Measurements from ENCODE around the gene SPDYE17. TPM values are rescaled to one million over a fixed set of nuclear protein-coding genes. Genes with fewer than 3 reads are reported as not detected.
"Not testable (repeated sequence)": the region's sequence is repeated elsewhere in the genome, so short reads cannot be mapped to it uniquely, and the experiment has no call there.

Gene SPDYE17
- polyA plus RNA-seq, 1 of the 3 experiments (the other 2 are of a cell fraction) = not detected

DNA sequence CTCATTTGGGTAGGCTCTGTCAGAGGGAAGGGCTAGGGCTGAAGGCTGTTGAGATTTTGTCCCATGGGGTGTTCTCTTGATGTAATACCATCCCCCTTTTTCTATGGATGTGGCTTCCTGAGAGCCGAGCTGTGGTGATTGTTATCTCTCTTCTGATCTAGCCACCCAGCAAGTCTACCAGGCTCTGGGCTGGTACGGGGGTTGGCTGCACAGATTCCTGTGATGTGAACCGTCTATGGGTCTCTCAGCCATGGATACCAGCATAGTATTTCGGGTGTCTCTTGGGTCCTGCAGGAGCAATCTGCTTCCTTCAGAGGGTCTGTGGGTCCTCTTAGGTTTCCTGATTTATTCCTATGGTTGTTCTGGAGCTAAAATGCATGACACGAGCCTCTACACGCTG is 38.9 kb upstream of the SPDYE17 start:
- H3K9me2 ChIP-seq; CTCF ChIA-PET; DNase-seq; H3K27me3 ChIP-seq (ENCODE audit: insufficient read depth); H3K9me3 ChIP-seq; H3K36me3 ChIP-seq (replicated peaks in 1 of 2; ENCODE audit: control insufficient read depth in 1 of 2, insufficient read depth in 2 of 2, low read length in 1 of 2); H4K20me1 ChIP-seq (ENCODE audit: insufficient read depth); H3K4me1 ChIP-seq (ENCODE audit: control insufficient read depth in 1 of 2, insufficient read depth in 2 of 2, low read depth in 1 of 2, low read length in 1 of 2); H3K27ac ChIP-seq (ENCODE audit: low read depth in 2 of 2, low read length in 1 of 2); POLR2A ChIA-PET; H3K4me3 ChIP-seq (ENCODE audit: low read depth in 2 of 2, low read length in 1 of 2); H3F3A ChIP-seq (replicated peaks; ENCODE audit: insufficient read depth); H3K79me2 ChIP-seq (ENCODE audit: insufficient read depth); H2AFZ ChIP-seq (ENCODE audit: low read depth); H3K4me2 ChIP-seq; H3K9ac ChIP-seq: not testable (repeated sequence)
- WGBS (ENCODE audit: low lambda C conversion rate) = 91% methylated on average over 6 of the region's 6 CpGs

DNA sequence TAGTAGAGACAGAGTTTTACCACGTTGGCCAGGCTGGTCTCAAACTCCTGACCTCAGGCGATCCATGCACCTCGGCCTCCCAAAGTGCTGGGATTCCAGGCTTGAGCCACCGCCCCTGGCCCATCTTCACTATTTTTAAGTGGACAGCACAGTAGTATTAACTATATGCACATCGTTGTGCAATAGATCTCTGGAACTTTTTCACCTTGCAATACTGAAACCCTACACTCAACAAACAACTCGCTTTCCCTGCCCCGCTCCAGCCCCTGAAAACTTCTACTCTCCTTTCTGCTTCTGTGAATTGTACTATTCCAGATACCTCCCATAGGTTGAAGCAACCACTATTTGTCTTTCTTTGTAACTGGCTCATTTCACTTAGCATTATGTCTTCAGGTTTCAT is 33.7 kb upstream of the SPDYE17 start:
- H3K9me2 ChIP-seq; POLR2A ChIA-PET; H3K27me3 ChIP-seq (ENCODE audit: insufficient read depth); CTCF ChIA-PET; H3K36me3 ChIP-seq (replicated peaks in 1 of 2; ENCODE audit: control insufficient read depth in 1 of 2, insufficient read depth in 2 of 2, low read length in 1 of 2); H4K20me1 ChIP-seq (ENCODE audit: insufficient read depth); H3K79me2 ChIP-seq (ENCODE audit: insufficient read depth); H3K4me2 ChIP-seq; H3K4me1 ChIP-seq (ENCODE audit: control insufficient read depth in 1 of 2, insufficient read depth in 2 of 2, low read depth in 1 of 2, low read length in 1 of 2); H2AFZ ChIP-seq (ENCODE audit: low read depth); H3K27ac ChIP-seq (ENCODE audit: low read depth in 2 of 2, low read length in 1 of 2); DNase-seq; H3K9me3 ChIP-seq; H3F3A ChIP-seq (replicated peaks; ENCODE audit: insufficient read depth); H3K9ac ChIP-seq; H3K4me3 ChIP-seq (ENCODE audit: low read depth in 2 of 2, low read length in 1 of 2): not testable (repeated sequence)
- 89% methylated on average over 7 of the region's 7 CpGs for WGBS (ENCODE audit: low lambda C conversion rate)

DNA sequence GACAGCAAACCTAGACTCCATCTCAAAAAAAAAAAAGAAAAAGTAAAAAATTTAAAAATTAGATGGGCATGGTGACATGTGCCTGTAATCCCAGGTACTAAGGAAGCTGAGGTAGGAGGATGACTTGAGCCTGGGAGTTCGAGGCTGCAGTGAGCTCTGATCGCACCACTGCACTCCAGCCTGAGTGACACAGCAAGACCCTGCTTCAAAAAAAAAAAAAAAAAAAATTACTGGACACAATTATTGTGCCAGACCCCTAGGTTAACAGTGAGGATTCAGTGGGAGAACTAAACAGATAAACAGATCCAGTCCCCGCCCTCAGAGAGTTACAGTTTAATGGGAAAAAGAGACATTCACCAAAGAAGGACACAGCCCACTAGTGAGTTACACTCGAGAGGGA is 31.6 kb upstream of the SPDYE17 start:
- H3K9ac ChIP-seq; H3K4me1 ChIP-seq (ENCODE audit: control insufficient read depth in 1 of 2, insufficient read depth in 2 of 2, low read depth in 1 of 2, low read length in 1 of 2); H3K27me3 ChIP-seq (ENCODE audit: insufficient read depth); H4K20me1 ChIP-seq (ENCODE audit: insufficient read depth); POLR2A ChIA-PET; H3K9me3 ChIP-seq; H3K4me3 ChIP-seq (ENCODE audit: low read depth in 2 of 2, low read length in 1 of 2); CTCF ChIA-PET; H3K79me2 ChIP-seq (ENCODE audit: insufficient read depth); H2AFZ ChIP-seq (ENCODE audit: low read depth); H3K36me3 ChIP-seq (replicated peaks in 1 of 2; ENCODE audit: control insufficient read depth in 1 of 2, insufficient read depth in 2 of 2, low read length in 1 of 2); H3K27ac ChIP-seq (ENCODE audit: low read depth in 2 of 2, low read length in 1 of 2); H3K4me2 ChIP-seq; DNase-seq; H3K9me2 ChIP-seq; H3F3A ChIP-seq (replicated peaks; ENCODE audit: insufficient read depth): not testable (repeated sequence)
- whole genome bisulfite sequencing (ENCODE audit: low lambda C conversion rate) = 89% methylated on average over 4 of the region's 4 CpGs

DNA sequence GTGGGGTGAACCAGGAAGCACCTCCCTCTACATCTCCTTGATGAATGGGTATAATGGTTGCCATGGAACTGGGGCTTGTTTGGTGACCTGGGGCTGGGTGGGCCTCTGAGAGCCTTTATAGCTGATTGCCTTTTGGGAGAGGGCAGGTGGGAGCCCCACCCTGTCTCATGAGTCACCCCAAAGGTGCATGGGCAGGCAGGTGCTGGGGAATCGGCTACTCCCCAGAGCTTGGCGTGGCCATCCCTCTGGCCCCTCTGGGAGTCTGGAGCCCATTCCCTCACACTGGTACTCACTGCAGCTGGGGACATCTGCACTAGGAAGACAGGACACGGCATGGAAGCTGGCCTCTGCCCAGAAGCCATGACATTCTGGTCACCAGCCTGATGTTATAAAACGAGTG is 30.4 kb upstream of the SPDYE17 start, which contains the start of gene SPDYE18:
SPDYE18 (minus strand) TSS at position 2 of the 400 bp plus-strand sequence. CDS start 2,046 bp downstream, outside the sequence.
- H3K27me3 ChIP-seq (ENCODE audit: insufficient read depth); H2AFZ ChIP-seq (ENCODE audit: low read depth); H3K4me3 ChIP-seq (ENCODE audit: low read depth in 2 of 2, low read length in 1 of 2); H4K20me1 ChIP-seq (ENCODE audit: insufficient read depth); DNase-seq; H3F3A ChIP-seq (replicated peaks; ENCODE audit: insufficient read depth); H3K9ac ChIP-seq; H3K9me3 ChIP-seq; H3K79me2 ChIP-seq (ENCODE audit: insufficient read depth); H3K27ac ChIP-seq (ENCODE audit: low read depth in 2 of 2, low read length in 1 of 2); H3K4me2 ChIP-seq; H3K36me3 ChIP-seq (replicated peaks in 1 of 2; ENCODE audit: control insufficient read depth in 1 of 2, insufficient read depth in 2 of 2, low read length in 1 of 2); H3K9me2 ChIP-seq; CTCF ChIA-PET; POLR2A ChIA-PET; H3K4me1 ChIP-seq (ENCODE audit: control insufficient read depth in 1 of 2, insufficient read depth in 2 of 2, low read depth in 1 of 2, low read length in 1 of 2): not testable (repeated sequence)
- WGBS (ENCODE audit: low lambda C conversion rate) = 90% methylated on average over 2 of the region's 4 CpGs

DNA sequence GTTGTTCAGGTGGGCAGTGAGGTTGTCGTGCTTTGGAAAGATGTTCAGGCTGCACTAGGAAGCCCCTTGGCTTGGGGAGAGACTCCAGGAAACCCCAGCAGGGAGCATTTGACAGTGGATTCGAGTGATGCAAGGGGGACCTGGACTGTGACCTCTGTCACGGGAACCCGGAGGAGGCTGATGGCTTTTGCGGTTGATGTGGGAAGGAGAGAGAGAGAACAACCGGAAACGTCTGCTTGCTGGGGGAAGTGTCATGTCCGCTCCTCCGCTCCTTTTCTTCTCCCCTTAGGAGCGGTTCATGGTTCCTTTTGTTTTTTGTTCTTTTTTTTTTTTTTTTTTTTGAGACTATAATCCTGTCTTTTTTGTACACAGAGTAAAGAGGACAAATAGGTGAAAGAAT is 5.8 kb downstream of the SPDYE17 start:
- POLR2A ChIA-PET; H3F3A ChIP-seq (replicated peaks; ENCODE audit: insufficient read depth); DNase-seq; CTCF ChIA-PET; H3K36me3 ChIP-seq (replicated peaks in 1 of 2; ENCODE audit: control insufficient read depth in 1 of 2, insufficient read depth in 2 of 2, low read length in 1 of 2); H3K9me3 ChIP-seq; H3K4me1 ChIP-seq (ENCODE audit: control insufficient read depth in 1 of 2, insufficient read depth in 2 of 2, low read depth in 1 of 2, low read length in 1 of 2); H4K20me1 ChIP-seq (ENCODE audit: insufficient read depth); H3K9ac ChIP-seq; H3K9me2 ChIP-seq; H3K4me3 ChIP-seq (ENCODE audit: low read depth in 2 of 2, low read length in 1 of 2); H3K79me2 ChIP-seq (ENCODE audit: insufficient read depth); H2AFZ ChIP-seq (ENCODE audit: low read depth); H3K4me2 ChIP-seq; H3K27ac ChIP-seq (ENCODE audit: low read depth in 2 of 2, low read length in 1 of 2); H3K27me3 ChIP-seq (ENCODE audit: insufficient read depth): not testable (repeated sequence)
- WGBS (ENCODE audit: low lambda C conversion rate) = 97% methylated on average over 9 of the region's 10 CpGs

DNA sequence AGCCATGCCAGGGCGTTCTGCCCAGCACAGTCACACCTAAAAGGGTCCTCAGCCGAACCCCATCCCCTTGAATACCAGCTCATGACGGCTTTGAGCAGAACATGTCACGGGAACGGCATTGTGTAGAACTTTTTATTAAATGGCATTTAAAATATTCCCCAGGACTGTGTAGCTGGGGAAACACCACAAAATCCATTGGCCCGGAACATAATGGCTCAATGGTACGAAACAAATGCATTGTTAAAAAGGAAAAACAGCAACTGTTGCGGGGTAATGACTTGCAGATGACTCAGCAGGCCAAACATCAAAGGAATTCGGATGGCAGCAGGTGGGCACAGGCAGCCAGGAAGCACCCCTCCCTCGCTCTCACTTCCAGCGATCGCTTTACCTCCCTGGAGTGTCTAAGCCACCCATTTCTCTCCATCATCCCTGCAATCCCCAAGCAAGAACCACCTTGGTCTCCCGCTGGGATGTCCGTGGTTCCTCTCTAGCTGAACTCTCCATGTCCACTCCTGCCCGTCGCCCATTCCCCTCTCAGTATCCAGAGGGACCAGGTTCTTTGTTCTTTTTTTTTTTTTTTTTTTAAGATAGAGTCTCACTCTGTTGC is 22.0 kb downstream of the SPDYE17 start:
- H3K9me2 ChIP-seq; H3K9ac ChIP-seq; H3K9me3 ChIP-seq; H2AFZ ChIP-seq (ENCODE audit: low read depth); H3K36me3 ChIP-seq (replicated peaks in 1 of 2; ENCODE audit: control insufficient read depth in 1 of 2, insufficient read depth in 2 of 2, low read length in 1 of 2); H3K4me1 ChIP-seq (ENCODE audit: control insufficient read depth in 1 of 2, insufficient read depth in 2 of 2, low read depth in 1 of 2, low read length in 1 of 2); H3K27ac ChIP-seq (ENCODE audit: low read depth in 2 of 2, low read length in 1 of 2); H3F3A ChIP-seq (replicated peaks; ENCODE audit: insufficient read depth); H3K4me2 ChIP-seq; CTCF ChIA-PET; H4K20me1 ChIP-seq (ENCODE audit: insufficient read depth); H3K4me3 ChIP-seq (ENCODE audit: low read depth in 2 of 2, low read length in 1 of 2); POLR2A ChIA-PET; H3K27me3 ChIP-seq (ENCODE audit: insufficient read depth); DNase-seq; H3K79me2 ChIP-seq (ENCODE audit: insufficient read depth): not testable (repeated sequence)
- WGBS (ENCODE audit: low lambda C conversion rate) = 77% methylated on average over 9 of the region's 16 CpGs

DNA sequence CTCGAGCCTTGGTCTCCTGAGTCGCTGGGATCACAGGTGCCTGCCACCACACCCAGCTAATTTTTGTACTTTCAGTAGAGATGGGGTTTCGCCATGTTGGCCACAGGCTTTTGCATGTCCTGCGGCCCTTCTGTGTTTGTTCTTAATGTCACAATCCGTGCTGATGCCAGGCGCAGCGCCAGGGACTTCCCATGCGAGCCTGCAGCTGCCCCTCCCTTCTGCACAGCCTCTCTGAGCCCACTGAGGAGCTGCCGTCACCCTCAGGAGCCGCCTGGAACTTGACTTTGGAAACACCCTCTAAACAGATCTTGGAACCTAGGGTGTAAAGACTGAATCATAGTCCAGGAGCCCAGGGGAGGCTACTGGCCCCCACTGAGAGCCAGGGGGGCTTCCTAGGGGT is 24.2 kb downstream of the SPDYE17 start:
- POLR2A ChIA-PET; H3K9me2 ChIP-seq; H3K36me3 ChIP-seq (replicated peaks in 1 of 2; ENCODE audit: control insufficient read depth in 1 of 2, insufficient read depth in 2 of 2, low read length in 1 of 2); CTCF ChIA-PET; H3K4me3 ChIP-seq (ENCODE audit: low read depth in 2 of 2, low read length in 1 of 2); H2AFZ ChIP-seq (ENCODE audit: low read depth); H4K20me1 ChIP-seq (ENCODE audit: insufficient read depth); H3F3A ChIP-seq (replicated peaks; ENCODE audit: insufficient read depth); H3K4me1 ChIP-seq (ENCODE audit: control insufficient read depth in 1 of 2, insufficient read depth in 2 of 2, low read depth in 1 of 2, low read length in 1 of 2); H3K9me3 ChIP-seq; H3K4me2 ChIP-seq; H3K27ac ChIP-seq (ENCODE audit: low read depth in 2 of 2, low read length in 1 of 2); H3K27me3 ChIP-seq (ENCODE audit: insufficient read depth); H3K9ac ChIP-seq; H3K79me2 ChIP-seq (ENCODE audit: insufficient read depth): not testable (repeated sequence)
- DNase-seq = peak; percentile 8
- 91% methylated on average over 10 of the region's 10 CpGs for WGBS (ENCODE audit: low lambda C conversion rate)
